Measurements from ENCODE around the gene C2orf49. TPM values are rescaled to one million over a fixed set of nuclear protein-coding genes. Genes with fewer than 3 reads are reported as not detected.

The C2orf49 gene
- total and polyA plus RNA-seq, 2 of the 8 experiments (the other 6 are each of a cell fraction or from before 2014, with no cell fraction given) = 5.6 to 19.9 TPM

DNA sequence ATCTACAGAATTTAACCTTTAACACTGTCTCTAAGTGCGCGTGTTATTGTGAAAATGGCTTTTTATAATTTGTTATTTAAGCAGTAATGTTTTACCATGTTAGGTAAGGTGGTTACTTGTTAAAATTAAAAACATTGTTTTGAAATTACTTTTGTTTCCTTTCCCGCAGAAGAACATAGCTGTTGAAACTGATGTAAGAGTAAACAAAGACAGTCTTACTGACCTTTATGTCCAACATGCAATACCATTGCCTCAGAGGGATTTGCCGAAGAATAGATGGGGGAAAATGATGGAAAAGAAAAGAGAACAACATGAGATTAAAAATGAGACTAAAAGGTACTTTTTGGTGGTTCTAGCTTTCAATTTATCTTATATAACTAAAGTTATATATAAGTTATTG lies 2.1 kb downstream of the C2orf49 start:
- Histone ChIP-seq H3K4me1 (replicated peaks in 1 of 4; ENCODE audit: control insufficient read depth in 3 of 4, insufficient read depth in 4 of 4, low read length in 3 of 4) (peaks cover 0 to 5% (median 0%) of the 10 kb centered on the region in 4 experiments; a peak in 2 of 7 replicates), H4K5ac (ENCODE audit: insufficient read length, low read depth, low read length) (no peak overlapping the region), H2BK12ac (ENCODE audit: low read depth, low read length) (no peak overlapping the region), H3K79me1 (ENCODE audit: low read depth, low read length) (no peaks in the 10 kb centered on the region; the same call in 1 of the 2 replicates), H3K9me3 (ENCODE audit: insufficient read depth in 2 of 2, low read depth in 1 of 2, low read length in 1 of 2) (no peaks in the 10 kb centered on the region), H3K4me2 (ENCODE audit: insufficient read depth in 1 of 2, low read depth in 2 of 2, low read length in 2 of 2) (no peak overlapping the region; a peak in 1 of 4 replicates), H4K20me1 (replicated peaks in 1 of 2; ENCODE audit: control insufficient read depth in 1 of 2, insufficient read depth in 2 of 2, low read length in 2 of 2) (peaks cover 0 to 1% of the 10 kb centered on the region in 2 experiments), H3K79me2 (ENCODE audit: control insufficient read depth in 1 of 2, insufficient read depth in 2 of 2, low read length in 2 of 2) (peaks cover 16 to 44% of the 10 kb centered on the region in 2 experiments), H3K14ac (ENCODE audit: insufficient read length) (no peak overlapping the region), H2AK5ac (ENCODE audit: low read depth, low read length) (no peak overlapping the region), H2BK120ac (replicated peaks; ENCODE audit: low read depth, low read length) (no peak overlapping the region), H3K56ac (replicated peaks; ENCODE audit: insufficient read length, low read depth, low read length) (no peak overlapping the region), H3K18ac (ENCODE audit: extremely low read depth, low read length) (no peak overlapping the region), H4K8ac (ENCODE audit: extremely low read depth, insufficient read depth, low read length) (no peak overlapping the region), H3K36me3 (ENCODE audit: control insufficient read depth in 2 of 4, insufficient read depth in 4 of 4, low read length in 3 of 4) (peaks cover 6 to 46% (median 29%) of the 10 kb centered on the region in 4 experiments; a peak in 7 of 8 replicates), H3K27me3 (replicated peaks in 1 of 4; ENCODE audit: control insufficient read depth in 3 of 4, extremely low read depth in 1 of 4, insufficient read depth in 3 of 4, low read length in 3 of 4) (no peaks in the 10 kb centered on the region), H3K27ac (ENCODE audit: low read depth, low read length) (no peak overlapping the region), H3K4ac (replicated peaks; ENCODE audit: insufficient read length, low read depth, low read length) (no peak overlapping the region), H3K4me3 (ENCODE audit: extremely low read depth in 1 of 4, insufficient read depth in 2 of 4, low read depth in 3 of 4, low read length in 4 of 4) (no peak overlapping the region), H4K91ac (replicated peaks; ENCODE audit: insufficient read length, low read length) (no peak overlapping the region), H2BK5ac (ENCODE audit: low read depth, low read length) (no peak overlapping the region), H2BK20ac (ENCODE audit: low read length) (no peak overlapping the region), H3K23ac (ENCODE audit: insufficient read length) (no peak overlapping the region), H2BK15ac (ENCODE audit: low read length) (no peak overlapping the region), H3K9ac (replicated peaks in 1 of 4; ENCODE audit: extremely low read depth in 1 of 4, low read depth in 3 of 4, low read length in 3 of 4) (no peak overlapping the region), H3K23me2 (ENCODE audit: low read depth, low read length) (peaks cover 7% of the 10 kb centered on the region; the same call in 1 of the 2 replicates), H2AFZ (ENCODE audit: low read length) (no peak overlapping the region)
- FAIRE-seq = no peak
- CTCF ChIA-PET (ENCODE audit: partially characterized antibody) = interaction anchor here (1.1 to 1.5 kb wide), 5 partner anchors 29 to 61 kb away, joined by 3 to 4 read pairs (median 4); no protein-coding TSS in a partner anchor
- no peak for DNase-seq (ENCODE audit: low read depth in 1 of 2, low spot score in 2 of 2)
- WGBS, 2 experiments (ENCODE audit: extremely low coverage in 1 of 2, insufficient coverage in 1 of 2, insufficient read length in 1 of 2, insufficient replicate concordance in 2 of 2, low coverage in 1 of 2, low lambda C conversion rate in 2 of 2, missing lambda C conversion rate in 1 of 2) = 87% methylated on average over 4 of the region's 4 CpGs; no CpG with 5 or more reads in 1 of the 2 experiments
- POLR2A ChIA-PET (ENCODE audit: partially characterized antibody) = interaction anchor here (0.6 to 1.6 kb wide), 3 partner anchors 8 to 28 kb away, joined by 3 to 4 read pairs (median 4); no protein-coding TSS in a partner anchor
- TF ChIP-seq EGR1 (IDR thresholded peaks at IDR 0.05; ENCODE audit: borderline replicate concordance, low read depth, low read length) = no peak

Data from H1 (cell line).